GM08714 (cell line): ENCODE data around the gene FSTL4.

ENCODE experiments used
- H3K4me3 ChIP-seq: fragments of 200-500 bp; sonication (Bioruptor generic); 2 replicates; pipeline ENCODE4 v1.5.1; 2014; ENCODE audit warnings: mild to moderate bottlenecking, low read length, inconsistent platforms
- ZNF274 ChIP-seq: IDR thresholded peaks from 2 replicates; pipeline ENCODE4 v1.6.1; 2012; ENCODE audit warnings: mild to moderate bottlenecking, low read depth, low read length

FSTL4 gene

DNA sequence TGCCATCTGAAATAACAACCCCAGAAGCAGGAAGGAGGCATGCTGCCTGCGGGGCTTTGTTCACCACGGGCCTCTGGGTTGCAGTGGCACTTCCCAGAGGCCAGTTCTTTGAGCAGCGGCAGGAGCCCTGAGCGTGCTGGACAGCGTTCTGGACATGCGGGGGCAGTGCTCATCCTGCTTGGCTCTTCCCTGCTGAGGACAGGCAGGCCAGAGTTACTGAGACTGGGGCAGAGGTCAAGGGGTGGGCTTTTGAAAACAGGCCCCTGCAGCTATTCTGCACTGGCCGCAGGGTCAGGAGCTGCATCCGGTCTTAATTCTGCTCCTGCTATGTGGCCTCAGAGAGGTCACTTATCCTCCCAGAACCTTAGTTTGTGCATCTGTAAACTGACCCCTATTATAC lies 258.6 kb downstream of the FSTL4 start:
- no peak overlapping the region for H3K4me3 ChIP-seq
- no peak for TF ChIP-seq ZNF274

DNA sequence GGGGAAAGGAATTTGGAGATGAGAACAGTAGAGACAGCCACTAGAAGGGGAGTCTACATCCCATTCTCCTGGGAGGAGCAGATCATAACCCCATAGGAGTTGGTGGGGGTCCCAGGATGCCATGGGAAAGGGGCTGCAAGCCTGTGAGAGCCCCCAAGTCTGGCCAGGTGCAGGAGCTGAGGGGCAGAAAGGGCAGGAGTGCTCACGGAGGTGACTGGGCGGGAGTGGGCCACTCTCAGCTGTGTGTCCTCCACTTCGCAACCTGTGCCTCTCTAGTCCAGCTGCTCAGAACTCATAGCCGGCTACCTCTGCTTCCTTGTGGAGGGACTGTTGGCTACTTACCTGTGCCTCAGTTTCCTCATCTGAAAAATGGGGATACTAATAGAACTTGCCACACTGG lies 263.9 kb downstream of the FSTL4 start:
- no peak overlapping the region for H3K4me3 ChIP-seq
- no peak for TF ChIP-seq ZNF274

DNA sequence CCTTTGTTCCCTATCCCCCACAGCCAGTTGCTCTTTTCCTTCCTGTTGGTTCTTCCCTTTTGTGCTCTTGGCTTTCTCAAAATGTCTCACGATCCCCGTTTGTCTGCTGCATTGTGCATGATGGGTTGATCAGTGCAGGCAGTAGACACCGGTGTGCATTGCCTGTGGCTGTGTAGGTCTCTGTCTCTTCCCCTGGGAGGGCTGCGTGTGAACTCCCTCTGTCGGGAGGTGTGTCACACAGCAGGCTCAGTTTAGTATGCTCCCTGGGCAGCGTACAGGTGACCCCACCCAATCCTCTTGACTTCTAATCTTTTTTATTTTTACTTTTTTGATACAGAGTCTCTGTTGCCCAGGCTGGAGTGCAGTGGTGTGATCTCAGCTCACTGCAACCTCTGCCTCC lies 265.3 kb downstream of the FSTL4 start:
- TF ChIP-seq ZNF274 = no peak
- H3K4me3 ChIP-seq = no peak overlapping the region

DNA sequence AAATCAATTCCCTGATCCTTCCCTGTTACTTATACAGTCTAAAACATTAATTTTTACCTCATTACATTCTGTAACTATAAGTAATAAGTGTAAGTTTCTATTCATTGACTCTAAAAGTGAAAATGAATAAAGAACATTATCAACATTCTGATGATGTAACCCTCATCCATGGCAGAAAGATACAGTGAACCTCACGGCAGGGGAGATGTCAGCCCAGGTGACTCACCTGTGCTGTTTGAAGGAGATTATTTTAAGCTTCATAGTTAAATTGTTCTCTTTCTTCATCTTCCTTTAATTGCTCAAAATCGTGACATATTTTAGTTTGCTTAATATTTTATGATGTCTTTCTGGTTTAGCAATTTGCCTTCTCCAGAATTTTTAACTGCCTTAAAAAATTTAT lies 268.1 kb downstream of the FSTL4 start:
- H3K4me3 ChIP-seq = no peak overlapping the region
- TF ChIP-seq ZNF274 = no peak

DNA sequence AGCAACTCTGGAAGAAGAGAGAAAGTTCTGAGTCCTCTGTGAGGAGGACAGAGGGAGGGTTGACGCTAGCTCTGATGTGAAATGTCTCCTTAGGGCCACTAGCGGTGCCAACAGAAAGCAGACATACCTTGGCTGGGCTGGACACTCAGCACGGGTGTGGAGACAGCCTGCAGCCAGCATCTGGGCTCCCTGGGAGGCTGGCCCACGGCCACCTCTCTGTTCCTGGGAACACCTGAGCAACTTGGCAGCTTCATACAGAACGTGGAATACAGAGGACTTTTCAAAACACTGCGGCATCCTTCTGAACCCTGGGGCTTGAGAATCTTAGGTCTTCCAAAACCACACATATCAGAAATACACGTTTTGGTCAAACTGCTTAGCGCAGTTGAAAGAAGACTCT lies 269.1 kb downstream of the FSTL4 start:
- no peak overlapping the region for H3K4me3 ChIP-seq
- TF ChIP-seq ZNF274 = no peak

DNA sequence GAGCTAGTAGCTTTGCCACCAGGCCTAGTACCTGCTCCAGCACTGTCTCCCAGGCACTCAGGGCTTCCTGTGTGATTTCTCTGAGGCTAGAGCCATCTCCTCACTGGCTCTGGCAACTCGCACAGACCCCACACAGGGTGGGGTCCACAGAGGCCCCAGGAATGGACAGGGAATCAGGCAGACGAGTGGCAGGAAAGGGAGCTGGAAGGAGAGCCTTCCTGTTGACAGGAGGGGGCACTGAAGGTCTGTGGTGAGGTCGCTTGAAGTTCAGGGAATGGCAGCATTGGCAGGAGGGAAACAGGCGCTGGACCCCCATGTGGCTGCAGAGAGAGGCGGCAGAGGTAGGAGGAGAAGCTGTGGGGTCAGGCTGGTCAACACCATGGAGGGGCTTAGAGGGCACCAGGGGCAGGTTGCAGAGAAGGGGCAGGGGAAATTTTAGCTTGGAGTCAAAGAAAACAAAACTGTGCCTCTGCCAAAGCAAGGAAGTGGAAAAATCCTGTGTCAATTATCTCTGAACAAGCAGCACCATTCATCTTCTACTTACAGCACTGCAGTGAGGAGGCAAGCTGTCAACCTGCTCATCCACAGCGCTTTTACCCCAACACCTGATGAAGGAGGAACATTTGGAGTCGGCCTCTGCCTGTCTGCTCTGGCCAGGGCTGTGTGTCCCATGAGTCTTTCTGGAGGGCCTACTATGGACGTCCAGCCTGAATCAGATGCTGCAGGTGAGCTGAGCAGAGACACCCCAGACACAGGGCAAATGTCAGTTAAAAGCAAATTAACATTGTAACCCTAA lies 270.2 kb downstream of the FSTL4 start:
- no peak for TF ChIP-seq ZNF274
- no peak overlapping the region for H3K4me3 ChIP-seq

DNA sequence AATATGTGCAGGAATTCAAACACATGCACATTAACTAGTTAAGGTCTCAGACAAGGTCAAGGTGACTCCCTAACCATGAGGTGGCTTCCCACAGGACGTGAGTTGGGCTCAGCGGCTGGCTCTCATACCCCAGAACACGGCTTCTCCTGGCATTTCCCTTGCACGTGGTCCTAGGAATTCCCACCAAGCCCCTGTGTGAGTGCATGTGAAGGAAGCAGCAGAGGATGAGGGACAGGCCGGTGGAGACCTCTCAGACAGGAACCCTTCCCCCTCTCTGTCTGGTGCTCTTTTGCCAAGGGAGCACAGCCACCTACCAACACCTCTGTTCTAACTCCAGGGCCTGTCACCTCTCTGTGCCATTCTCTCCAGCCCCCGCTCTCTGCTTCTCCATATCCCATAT lies 271.0 kb downstream of the FSTL4 start:
- no peak for TF ChIP-seq ZNF274
- H3K4me3 ChIP-seq = no peak overlapping the region

DNA sequence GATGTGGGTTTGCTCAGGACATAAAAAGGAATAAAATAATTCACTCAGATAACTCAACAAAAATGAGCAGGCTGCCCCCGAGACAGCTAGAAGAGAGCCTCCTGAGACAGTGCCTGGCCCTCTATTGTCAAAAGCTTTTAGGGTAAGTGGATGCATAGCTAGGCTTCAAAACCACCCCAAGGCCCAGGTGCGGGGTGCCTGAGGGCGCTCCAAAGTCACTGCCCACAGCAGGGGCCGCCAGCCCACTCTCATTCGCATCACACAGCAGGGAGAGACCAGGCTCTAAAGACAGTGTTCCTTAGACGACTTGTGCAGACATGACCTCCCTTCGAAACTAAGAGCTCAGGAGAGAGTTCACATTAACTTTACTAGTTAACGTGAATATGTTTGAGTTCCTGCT lies 271.5 kb downstream of the FSTL4 start:
- H3K4me3 ChIP-seq = no peak overlapping the region
- no peak for TF ChIP-seq ZNF274

DNA sequence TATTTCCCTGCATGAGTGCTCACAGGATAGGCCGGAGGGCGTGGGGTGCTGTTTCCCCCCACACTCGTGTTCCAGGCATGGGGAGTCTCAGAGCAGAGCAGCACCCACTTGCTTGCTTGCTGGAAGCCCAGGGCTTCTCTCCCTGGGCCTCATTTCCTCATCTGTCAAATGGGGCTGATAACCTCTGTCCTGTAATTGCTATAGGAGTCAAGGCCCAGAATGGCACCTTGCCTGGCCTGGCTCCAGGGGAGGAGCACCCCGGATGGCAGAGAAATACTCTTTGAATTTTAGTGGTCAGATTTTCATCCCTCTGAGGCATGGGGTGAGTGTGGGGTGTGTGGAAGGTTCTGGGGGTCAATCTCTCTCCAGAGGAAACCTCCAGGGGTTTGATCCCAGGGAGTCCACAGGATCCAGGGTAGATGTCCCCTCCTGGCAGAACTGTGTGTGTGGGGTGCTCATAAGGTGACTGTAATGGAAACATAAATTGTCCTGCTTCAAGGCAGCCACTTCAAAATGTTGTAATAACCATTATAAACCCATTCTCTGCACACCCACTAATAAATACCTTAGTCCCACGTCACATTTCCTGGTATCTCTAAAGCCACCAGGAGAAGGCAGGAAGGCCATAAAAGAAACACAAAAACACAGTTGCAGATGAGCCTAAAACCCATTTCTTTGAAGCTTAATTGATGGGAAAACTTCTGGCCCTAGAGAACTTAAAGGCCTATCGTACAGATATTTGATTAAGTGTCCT lies 272.2 kb downstream of the FSTL4 start:
- H3K4me3 ChIP-seq = no peak overlapping the region
- TF ChIP-seq ZNF274 = no peak

DNA sequence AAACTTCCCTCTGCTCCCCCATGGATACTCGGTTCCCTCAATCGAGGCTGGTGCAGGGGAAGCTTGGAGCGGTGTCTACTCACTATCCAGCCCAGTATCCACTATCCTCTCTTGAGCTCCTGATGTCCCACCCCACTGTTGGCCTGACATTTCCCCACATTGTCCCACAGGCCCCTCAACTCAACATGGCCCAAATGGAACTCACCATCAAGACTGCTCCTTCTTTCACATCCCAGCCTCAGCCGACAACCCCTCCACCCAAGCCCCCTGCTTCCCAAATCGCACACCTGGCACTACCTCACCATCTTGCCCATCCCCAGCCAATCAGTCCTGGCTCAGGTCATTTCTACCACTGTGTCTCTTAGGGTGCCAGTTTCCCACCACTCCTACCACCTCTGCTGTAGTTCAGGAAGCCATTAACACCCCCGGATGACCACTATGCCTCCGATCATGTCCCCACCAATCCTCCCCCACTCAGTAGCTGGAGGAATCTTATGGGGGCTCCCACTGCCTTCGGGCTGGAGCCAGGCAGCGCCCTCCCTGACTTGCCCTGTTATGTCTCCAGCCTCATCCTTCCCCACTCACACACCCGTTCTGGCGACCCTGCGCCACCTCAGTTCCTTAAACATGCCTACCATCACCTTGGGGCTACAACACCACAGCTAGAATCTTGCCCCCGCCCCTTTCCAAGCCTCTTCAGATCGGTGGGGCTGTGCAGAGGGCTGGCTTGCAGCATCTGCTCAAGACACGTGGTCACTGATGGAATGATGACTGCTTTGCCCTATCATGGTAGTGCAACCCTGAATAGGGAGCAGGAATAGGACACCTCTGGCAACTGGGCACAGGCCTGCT lies 273.6 kb downstream of the FSTL4 start:
- TF ChIP-seq ZNF274 = no peak
- no peak overlapping the region for H3K4me3 ChIP-seq

DNA sequence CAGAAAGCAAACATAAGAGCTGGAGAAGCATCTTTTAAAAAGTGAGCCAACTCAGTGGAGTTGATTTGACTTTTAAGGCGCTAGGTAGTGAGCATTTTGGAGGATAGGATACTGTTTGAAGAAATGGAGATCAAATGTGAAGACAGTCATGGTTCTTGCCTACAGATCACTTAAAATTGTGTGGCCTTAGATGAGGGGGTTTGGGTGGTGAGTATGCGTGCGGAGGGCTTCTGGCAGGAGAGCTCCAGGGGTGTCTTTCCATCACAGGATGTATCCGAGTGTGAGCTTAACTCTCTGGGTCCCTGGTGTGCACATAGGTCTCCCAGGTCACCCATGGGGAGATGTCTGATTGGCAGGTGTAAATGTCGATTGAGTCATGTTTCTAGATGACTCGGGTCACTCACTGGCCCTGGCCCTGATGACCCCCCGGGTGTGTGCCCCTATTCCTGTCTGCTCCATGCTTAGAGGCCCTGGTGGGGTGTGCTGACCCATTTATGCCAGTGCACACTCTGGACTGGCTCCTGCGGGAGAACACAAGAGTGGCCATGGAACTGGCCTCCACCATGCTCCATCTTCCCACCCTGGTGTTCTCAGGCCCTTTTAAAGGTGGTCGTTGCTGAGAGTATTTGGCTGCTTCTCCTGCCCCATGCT lies 274.4 kb downstream of the FSTL4 start:
- H3K4me3 ChIP-seq = no peak overlapping the region
- TF ChIP-seq ZNF274 = no peak

DNA sequence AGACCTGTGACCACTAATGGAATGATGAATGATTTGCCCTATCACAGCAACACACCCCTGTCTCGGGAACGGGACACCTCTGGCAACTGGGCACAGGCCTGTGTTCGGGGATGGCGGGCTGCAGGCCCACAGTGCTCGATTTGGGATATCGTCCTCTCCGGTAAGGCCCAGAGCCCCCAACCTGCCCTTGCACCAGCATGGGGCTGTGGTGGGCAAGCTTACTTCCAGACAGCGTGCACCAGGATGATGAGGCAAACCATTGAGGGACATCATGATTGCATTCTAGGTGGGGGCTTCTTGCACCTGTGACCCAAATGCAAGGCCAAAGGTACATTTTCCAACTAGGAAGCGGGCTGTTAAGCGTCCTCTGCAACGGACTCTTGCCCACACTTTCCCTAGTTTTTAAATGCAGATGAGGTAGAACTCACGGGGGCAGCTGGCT lies 275.4 kb downstream of the FSTL4 start:
- TF ChIP-seq ZNF274 = no peak
- H3K4me3 ChIP-seq = no peak overlapping the region

DNA sequence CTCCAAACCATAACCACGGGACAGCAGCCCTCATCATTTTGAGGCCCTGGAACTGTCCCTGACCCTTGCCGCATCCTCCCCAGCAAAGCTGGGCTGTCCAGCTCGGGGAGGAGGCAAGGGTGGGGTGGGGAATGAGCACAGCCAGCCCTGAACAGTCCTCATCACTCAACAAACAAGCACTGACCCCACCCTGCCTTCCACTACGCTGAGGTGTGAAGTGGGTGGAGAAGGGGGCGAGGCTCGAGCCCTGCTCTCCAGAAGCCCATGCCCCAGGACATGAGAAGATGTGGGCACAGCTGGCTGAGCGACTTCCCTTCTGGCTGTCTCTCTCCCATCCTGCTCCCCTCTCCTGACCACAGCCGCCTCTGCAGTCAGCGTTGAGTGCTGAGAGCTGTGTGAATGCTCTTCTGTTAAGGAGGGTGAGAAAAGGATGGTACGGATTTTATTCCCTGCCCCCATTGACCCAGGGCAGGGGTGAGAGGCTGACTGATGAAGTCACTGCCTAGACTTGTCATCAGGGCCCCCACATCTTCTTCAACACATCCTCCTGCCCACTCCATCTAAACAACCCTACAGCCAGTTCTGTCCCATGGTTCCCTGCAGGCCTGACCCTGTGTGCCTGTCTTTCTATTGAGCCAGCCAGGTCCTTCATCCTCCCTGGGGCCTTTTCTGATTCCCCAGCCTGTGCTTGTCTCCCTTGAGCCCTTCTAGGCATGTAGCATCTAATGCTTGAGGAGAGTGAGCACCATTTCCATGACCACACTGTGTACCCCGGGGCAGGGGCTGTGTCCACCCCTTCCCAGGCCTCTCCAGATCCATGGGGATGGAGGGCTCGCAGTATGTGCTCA lies 276.0 kb downstream of the FSTL4 start:
- TF ChIP-seq ZNF274 = no peak
- no peak overlapping the region for H3K4me3 ChIP-seq
